GM12878 (cell line): Measurements from ENCODE around the gene SPAG7. TPM values are rescaled to one million over a fixed set of nuclear protein-coding genes. Genes with fewer than 3 reads are reported as not detected.
A peak's percentile ranks its signal among the peaks of the same experiment; 100 is the strongest.

Experiments used
- BHLHE40 ChIP-seq, 2 experiments: fragments of 450-650 bp in 1 of 2; IDR thresholded peaks; 2 replicates each; pipeline ENCODE4 v1.6.1; 2011 to 2017; ENCODE audit warnings: low read depth in 2 of 2, borderline replicate concordance in 1 of 2, improper control_type of control experiment in 1 of 2, low read length in 1 of 2, mild to moderate bottlenecking in 1 of 2
- CHD4 ChIP-seq: fragments of 200-600 bp; sonication (generic); IDR thresholded peaks from 2 replicates; pipeline ENCODE4 v1.6.1; 2016; ENCODE audit warnings: mild to moderate bottlenecking
- ESRRA ChIP-seq: IDR thresholded peaks from 2 replicates; pipeline ENCODE4 v1.6.1; 2012; ENCODE audit warnings: mild to moderate bottlenecking, low read length, improper control_type of control experiment
- EZH2 ChIP-seq: IDR thresholded peaks from 2 replicates; pipeline ENCODE4 v1.6.1; 2012; ENCODE audit warnings: low read depth, mild to moderate bottlenecking, control low read depth, inconsistent platforms, low read length, borderline replicate concordance; ENCODE audit not compliant: control insufficient read depth
- HDAC6 ChIP-seq: fragments of 200-600 bp; sonication (generic); IDR thresholded peaks from one replicate; pipeline ENCODE4 v1.8.0; 2017; ENCODE audit warnings: antibody characterized with exemption; ENCODE audit not compliant: unreplicated experiment
- JUNB ChIP-seq: IDR thresholded peaks from 2 replicates; pipeline ENCODE4 v1.6.1; 2016; ENCODE audit warnings: antibody characterized with exemption, mild to moderate bottlenecking
- NFYA ChIP-seq: IDR thresholded peaks from 2 replicates; pipeline ENCODE4 v1.6.1; 2011; ENCODE audit warnings: low read depth, mild to moderate bottlenecking, low read length, improper control_type of control experiment, borderline replicate concordance
- NR2C1 ChIP-seq: fragments of 450-650 bp; IDR thresholded peaks from 2 replicates; pipeline ENCODE4 v1.6.1; 2017; ENCODE audit warnings: antibody characterized with exemption, mild to moderate bottlenecking, moderate library complexity
- PAX8 ChIP-seq: fragments of 450-650 bp; IDR thresholded peaks from 2 replicates; pipeline ENCODE4 v1.6.1; 2017; ENCODE audit warnings: mild to moderate bottlenecking, moderate library complexity
- SUZ12 ChIP-seq: fragments of 200-600 bp; sonication (generic); IDR thresholded peaks from one replicate; pipeline ENCODE4 v1.6.1; 2018; ENCODE audit warnings: antibody characterized with exemption, mild to moderate bottlenecking; ENCODE audit not compliant: unreplicated experiment
- TCF12 ChIP-seq: IDR thresholded peaks from 2 replicates; pipeline ENCODE4 v1.6.1; 2011; ENCODE audit warnings: low read depth, mild to moderate bottlenecking, low read length
- YBX1 ChIP-seq: fragments of 450-650 bp; IDR thresholded peaks from 2 replicates; pipeline ENCODE4 v1.6.1; 2016; ENCODE audit warnings: antibody characterized with exemption
- ZNF207 ChIP-seq: fragments of 450-650 bp; IDR thresholded peaks from 2 replicates; pipeline ENCODE4 v1.6.1; 2014; ENCODE audit warnings: antibody characterized with exemption, mild to moderate bottlenecking, borderline replicate concordance
- ZNF24 ChIP-seq: fragments of 450-650 bp; IDR thresholded peaks from 2 replicates; pipeline ENCODE4 v1.6.1; 2017; ENCODE audit warnings: antibody characterized with exemption, mild to moderate bottlenecking
- ZZZ3 ChIP-seq: IDR thresholded peaks from 2 replicates; pipeline ENCODE4 v1.6.1; 2011; ENCODE audit warnings: low read depth; ENCODE audit not compliant: control insufficient read depth, insufficient read length
- polyA plus RNA-seq, 11 experiments: library from polyadenylated mRNA; depleted of rRNA in 4 of 11; unstranded in 6 of 11; stranded (reverse) in 5 of 11; fragments of >200 nt; fragmentation: Nextera tagmentation in 4 of 11; fragmentation: Illumina TruSeq in 1 of 11; extraction: Ambion mirVana in 4 of 11; extraction: Trizol in 1 of 11; gene quantifications; 1 replicate in 1 of 11; 2 replicates in 10 of 11; pipeline versions ENCODE4 v1.2.1 to v1.2.3, GENCODE V29; 2011 to 2016; ENCODE audit warnings: inconsistent platforms in 2 of 11, missing spikeins in 2 of 11, low read depth in 1 of 11
- total RNA-seq, 4 experiments: library from RNA; depleted of rRNA in 3 of 4; stranded (reverse); fragments of >200 nt in 3 of 4; fragmentation: Illumina TruSeq in 1 of 4; extraction: Trizol in 1 of 4; gene quantifications; 2 replicates each; pipeline versions ENCODE4 v1.2.1 to v1.2.3, GENCODE V29; 2013 to 2021
- TF ChIP-seq, protein P1 (sequence below): fragments of 450-650 bp; IDR thresholded peaks from 2 replicates; pipeline ENCODE4 v1.6.1; 2017; ENCODE audit warnings: mild to moderate bottlenecking, moderate library complexity
- TF ChIP-seq, protein P2 (sequence below): IDR thresholded peaks from 2 replicates; pipeline ENCODE4 v1.6.1; 2012; ENCODE audit warnings: low read depth, low read length, improper control_type of control experiment
- TF ChIP-seq, protein P3 (sequence below): IDR thresholded peaks from 2 replicates; pipeline ENCODE4 v1.6.1; 2011; ENCODE audit warnings: mild to moderate bottlenecking, low read depth, low read length, moderate library complexity; ENCODE audit not compliant: insufficient replicate concordance
- TF ChIP-seq, protein P4 (sequence below): fragments of 150-350 bp; IDR thresholded peaks from 2 replicates; pipeline ENCODE4 v1.6.1; 2014; ENCODE audit warnings: mild to moderate bottlenecking, low read depth, low read length

The SPAG7 gene
- total and polyA plus RNA-seq, 10 of the 15 experiments (the other 5 are each of a cell fraction or from before 2014, with no cell fraction given): 7.9 to 146 (median 88.7) TPM

DNA sequence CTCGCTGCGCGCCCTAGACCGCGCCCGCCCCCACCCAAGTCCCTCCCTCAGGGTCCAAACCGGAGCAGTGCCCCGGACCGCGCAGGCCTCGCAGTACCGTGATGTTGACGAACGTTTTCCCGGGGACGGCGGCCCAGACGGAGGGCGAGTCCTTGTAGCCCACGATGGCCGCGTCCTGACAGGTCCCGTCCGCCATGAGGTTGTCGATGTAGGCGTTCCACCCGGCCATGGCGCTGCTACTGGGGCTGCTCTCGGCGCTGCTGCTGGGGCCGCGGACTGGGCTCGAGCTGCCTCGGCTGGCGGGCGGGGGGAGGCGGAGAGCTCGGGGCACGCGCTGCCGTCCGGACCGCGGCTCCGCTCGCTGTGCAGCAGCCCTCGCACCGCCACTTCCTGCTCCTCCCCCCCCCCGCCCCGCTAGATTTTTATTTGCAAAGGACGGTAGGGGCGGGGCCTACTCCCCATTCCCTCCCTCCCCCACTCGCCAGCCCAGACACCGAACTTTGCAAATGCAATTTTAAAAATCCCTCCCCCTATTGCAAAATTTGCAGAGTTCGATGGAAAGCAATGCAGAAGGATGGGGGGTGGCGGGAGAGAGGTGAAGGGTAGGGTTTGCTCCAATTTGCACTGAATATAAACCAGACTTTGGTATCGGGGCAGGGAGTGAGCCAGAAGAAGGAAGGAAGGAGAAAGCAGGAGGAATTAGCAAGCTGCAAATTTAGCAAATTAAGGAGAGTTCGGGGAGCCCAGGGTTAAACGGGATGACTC, 19.3 kb downstream of the SPAG7 start, which contains the start of gene PFN1 (continued):
- TF ChIP-seq, protein P1, sequence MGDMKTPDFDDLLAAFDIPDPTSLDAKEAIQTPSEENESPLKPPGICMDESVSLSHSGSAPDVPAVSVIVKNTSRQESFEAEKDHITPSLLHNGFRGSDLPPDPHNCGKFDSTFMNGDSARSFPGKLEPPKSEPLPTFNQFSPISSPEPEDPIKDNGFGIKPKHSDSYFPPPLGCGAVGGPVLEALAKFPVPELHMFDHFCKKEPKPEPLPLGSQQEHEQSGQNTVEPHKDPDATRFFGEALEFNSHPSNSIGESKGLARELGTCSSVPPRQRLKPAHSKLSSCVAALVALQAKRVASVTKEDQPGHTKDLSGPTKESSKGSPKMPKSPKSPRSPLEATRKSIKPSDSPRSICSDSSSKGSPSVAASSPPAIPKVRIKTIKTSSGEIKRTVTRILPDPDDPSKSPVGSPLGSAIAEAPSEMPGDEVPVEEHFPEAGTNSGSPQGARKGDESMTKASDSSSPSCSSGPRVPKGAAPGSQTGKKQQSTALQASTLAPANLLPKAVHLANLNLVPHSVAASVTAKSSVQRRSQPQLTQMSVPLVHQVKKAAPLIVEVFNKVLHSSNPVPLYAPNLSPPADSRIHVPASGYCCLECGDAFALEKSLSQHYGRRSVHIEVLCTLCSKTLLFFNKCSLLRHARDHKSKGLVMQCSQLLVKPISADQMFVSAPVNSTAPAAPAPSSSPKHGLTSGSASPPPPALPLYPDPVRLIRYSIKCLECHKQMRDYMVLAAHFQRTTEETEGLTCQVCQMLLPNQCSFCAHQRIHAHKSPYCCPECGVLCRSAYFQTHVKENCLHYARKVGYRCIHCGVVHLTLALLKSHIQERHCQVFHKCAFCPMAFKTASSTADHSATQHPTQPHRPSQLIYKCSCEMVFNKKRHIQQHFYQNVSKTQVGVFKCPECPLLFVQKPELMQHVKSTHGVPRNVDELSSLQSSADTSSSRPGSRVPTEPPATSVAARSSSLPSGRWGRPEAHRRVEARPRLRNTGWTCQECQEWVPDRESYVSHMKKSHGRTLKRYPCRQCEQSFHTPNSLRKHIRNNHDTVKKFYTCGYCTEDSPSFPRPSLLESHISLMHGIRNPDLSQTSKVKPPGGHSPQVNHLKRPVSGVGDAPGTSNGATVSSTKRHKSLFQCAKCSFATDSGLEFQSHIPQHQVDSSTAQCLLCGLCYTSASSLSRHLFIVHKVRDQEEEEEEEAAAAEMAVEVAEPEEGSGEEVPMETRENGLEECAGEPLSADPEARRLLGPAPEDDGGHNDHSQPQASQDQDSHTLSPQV: no peak
- TF ChIP-seq ZNF24: 0 out of 2 replicates have a peak, but pooled peaks have one; percentile 26
- no peak for TF ChIP-seq ESRRA
- no peak for TF ChIP-seq ZZZ3
- TF ChIP-seq ZNF207: no peak
- no peak for TF ChIP-seq PAX8
- TF ChIP-seq, protein P2, sequence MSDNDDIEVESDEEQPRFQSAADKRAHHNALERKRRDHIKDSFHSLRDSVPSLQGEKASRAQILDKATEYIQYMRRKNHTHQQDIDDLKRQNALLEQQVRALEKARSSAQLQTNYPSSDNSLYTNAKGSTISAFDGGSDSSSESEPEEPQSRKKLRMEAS: no peak; the same call in 1 of the 2 replicates
- no peak for TF ChIP-seq YBX1
- TF ChIP-seq SUZ12: no peak
- no peak; a peak in 1 of 4 replicates for TF ChIP-seq BHLHE40 (IDR thresholded peaks at IDR 0.05; ENCODE audit: borderline replicate concordance in 1 of 2, low read depth in 2 of 2, low read length in 1 of 2)
- TF ChIP-seq, protein P3, sequence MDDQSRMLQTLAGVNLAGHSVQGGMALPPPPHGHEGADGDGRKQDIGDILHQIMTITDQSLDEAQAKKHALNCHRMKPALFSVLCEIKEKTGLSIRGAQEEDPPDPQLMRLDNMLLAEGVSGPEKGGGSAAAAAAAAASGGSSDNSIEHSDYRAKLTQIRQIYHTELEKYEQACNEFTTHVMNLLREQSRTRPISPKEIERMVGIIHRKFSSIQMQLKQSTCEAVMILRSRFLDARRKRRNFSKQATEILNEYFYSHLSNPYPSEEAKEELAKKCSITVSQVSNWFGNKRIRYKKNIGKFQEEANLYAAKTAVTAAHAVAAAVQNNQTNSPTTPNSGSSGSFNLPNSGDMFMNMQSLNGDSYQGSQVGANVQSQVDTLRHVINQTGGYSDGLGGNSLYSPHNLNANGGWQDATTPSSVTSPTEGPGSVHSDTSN: no peak
- 0 out of 2 replicates have a peak, but pooled peaks have one; percentile 14 for TF ChIP-seq TCF12
- TF ChIP-seq HDAC6: peak; percentile 47
- TF ChIP-seq NR2C1: no peak
- no peak for TF ChIP-seq EZH2
- 0 out of 2 replicates have a peak, but pooled peaks have one; percentile 16 for TF ChIP-seq JUNB
- TF ChIP-seq, protein P4, sequence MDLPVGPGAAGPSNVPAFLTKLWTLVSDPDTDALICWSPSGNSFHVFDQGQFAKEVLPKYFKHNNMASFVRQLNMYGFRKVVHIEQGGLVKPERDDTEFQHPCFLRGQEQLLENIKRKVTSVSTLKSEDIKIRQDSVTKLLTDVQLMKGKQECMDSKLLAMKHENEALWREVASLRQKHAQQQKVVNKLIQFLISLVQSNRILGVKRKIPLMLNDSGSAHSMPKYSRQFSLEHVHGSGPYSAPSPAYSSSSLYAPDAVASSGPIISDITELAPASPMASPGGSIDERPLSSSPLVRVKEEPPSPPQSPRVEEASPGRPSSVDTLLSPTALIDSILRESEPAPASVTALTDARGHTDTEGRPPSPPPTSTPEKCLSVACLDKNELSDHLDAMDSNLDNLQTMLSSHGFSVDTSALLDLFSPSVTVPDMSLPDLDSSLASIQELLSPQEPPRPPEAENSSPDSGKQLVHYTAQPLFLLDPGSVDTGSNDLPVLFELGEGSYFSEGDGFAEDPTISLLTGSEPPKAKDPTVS: no peak
- no peak for TF ChIP-seq CHD4
- TF ChIP-seq NFYA: no peak
